ENCODE results near the gene C22orf15. TPM values are rescaled to one million over a fixed set of nuclear protein-coding genes. Genes with fewer than 3 reads are reported as not detected.

The C22orf15 gene
- total and polyA plus RNA-seq, 2 of the 8 experiments (the other 6 are each of a cell fraction or from before 2014, with no cell fraction given), result 4.2 to 4.9 TPM

GRCh38 chr22:23737696-23738095, 25.1 kb upstream of the C22orf15 start:
- H3K79me1 ChIP-seq (ENCODE audit: low read depth, low read length), result no peaks in the 10 kb centered on the region; the same call in 1 of the 2 replicates
- no peak overlapping the region for H2BK120ac ChIP-seq (replicated peaks; ENCODE audit: low read depth, low read length)
- no peaks in the 10 kb centered on the region for H3K36me3 ChIP-seq (ENCODE audit: control insufficient read depth in 2 of 4, insufficient read depth in 4 of 4, low read length in 3 of 4)
- no peak overlapping the region for H4K8ac ChIP-seq (ENCODE audit: extremely low read depth, insufficient read depth, low read length)
- no peak overlapping the region for H2BK5ac ChIP-seq (ENCODE audit: low read depth, low read length)
- H3K56ac ChIP-seq (replicated peaks; ENCODE audit: insufficient read length, low read depth, low read length), result no peak overlapping the region
- POLR2A ChIA-PET (ENCODE audit: partially characterized antibody), result interaction anchor here (0.8 to 1.6 kb wide), 5 partner anchors 10 to 52 kb away, joined by 3 to 4 read pairs (median 3); no protein-coding TSS in a partner anchor
- no peak overlapping the region for H2BK20ac ChIP-seq (ENCODE audit: low read length)
- TF ChIP-seq MAFK (IDR thresholded peaks at IDR 0.05; ENCODE audit: low read depth, low read length) (no peak), SP2 (IDR thresholded peaks at IDR 0.05; ENCODE audit: low read length) (no peak), BRCA1 (IDR thresholded peaks at IDR 0.05; ENCODE audit: low read depth, low read length) (no peak), USF2 (IDR thresholded peaks at IDR 0.05; ENCODE audit: low read length) (no peak), RAD21 (IDR thresholded peaks at IDR 0.05 in 1 of 2, conservative IDR thresholded peaks at IDR 0.05 in 1 of 2; ENCODE audit: low read depth in 2 of 2, low read length in 2 of 2) (no peak), GTF2F1 (IDR thresholded peaks at IDR 0.05; ENCODE audit: borderline replicate concordance, low read depth, low read length) (no peak), EZH2 (IDR thresholded peaks at IDR 0.05; ENCODE audit: low read depth, low read length, severe bottlenecking) (no peak), SIX5 (IDR thresholded peaks at IDR 0.05; ENCODE audit: low read depth, low read length) (no peak), RXRA (IDR thresholded peaks at IDR 0.05; ENCODE audit: insufficient read depth, low read depth, low read length) (no peak), POLR2AphosphoS5 (IDR thresholded peaks at IDR 0.05; ENCODE audit: low read depth, low read length) (no peak)
- no peaks in the 10 kb centered on the region for H3K9me3 ChIP-seq (ENCODE audit: insufficient read depth in 2 of 2, low read depth in 1 of 2, low read length in 1 of 2)
- no peaks in the 10 kb centered on the region for H3K23me2 ChIP-seq (ENCODE audit: low read depth, low read length)
- H3K79me2 ChIP-seq (ENCODE audit: control insufficient read depth in 1 of 2, insufficient read depth in 2 of 2, low read length in 2 of 2), result no peaks in the 10 kb centered on the region
- no peak overlapping the region for H3K4me2 ChIP-seq (ENCODE audit: insufficient read depth in 1 of 2, low read depth in 2 of 2, low read length in 2 of 2)
- no peaks in the 10 kb centered on the region for H3K27me3 ChIP-seq (replicated peaks in 1 of 4; ENCODE audit: control insufficient read depth in 3 of 4, extremely low read depth in 1 of 4, insufficient read depth in 3 of 4, low read length in 3 of 4)
- H3K9ac ChIP-seq (replicated peaks in 1 of 4; ENCODE audit: extremely low read depth in 1 of 4, low read depth in 3 of 4, low read length in 3 of 4), result no peak overlapping the region
- H4K5ac ChIP-seq (ENCODE audit: insufficient read length, low read depth, low read length), result no peak overlapping the region
- FAIRE-seq, result no peak
- no peak overlapping the region for H2BK15ac ChIP-seq (ENCODE audit: low read length)
- H3K4me1 ChIP-seq (replicated peaks in 1 of 4; ENCODE audit: control insufficient read depth in 3 of 4, insufficient read depth in 4 of 4, low read length in 3 of 4), result no peaks in the 10 kb centered on the region
- H4K91ac ChIP-seq (replicated peaks; ENCODE audit: insufficient read length, low read length), result no peak overlapping the region
- no peak overlapping the region for H2AK5ac ChIP-seq (ENCODE audit: low read depth, low read length)
- H3K4ac ChIP-seq (replicated peaks; ENCODE audit: insufficient read length, low read depth, low read length), result no peak overlapping the region
- no peak overlapping the region for H2AFZ ChIP-seq (ENCODE audit: low read length)
- no peak overlapping the region for H2BK12ac ChIP-seq (ENCODE audit: low read depth, low read length)
- no peak overlapping the region for H3K18ac ChIP-seq (ENCODE audit: extremely low read depth, low read length)
- CTCF ChIA-PET (ENCODE audit: partially characterized antibody), result interaction anchor here (0.6 to 1.5 kb wide), 4 partner anchors 10 to 52 kb away, joined by 3 to 6 read pairs (median 3); no protein-coding TSS in a partner anchor
- no peak overlapping the region for H3K27ac ChIP-seq (ENCODE audit: low read depth, low read length)
- DNase-seq (ENCODE audit: low read depth in 1 of 2, low spot score in 2 of 2), result no peak
- H3K23ac ChIP-seq (ENCODE audit: insufficient read length), result no peak overlapping the region
- H4K20me1 ChIP-seq (replicated peaks in 1 of 2; ENCODE audit: control insufficient read depth in 1 of 2, insufficient read depth in 2 of 2, low read length in 2 of 2), result peaks cover 0 to 2% of the 10 kb centered on the region in 2 experiments
- H3K4me3 ChIP-seq (ENCODE audit: extremely low read depth in 1 of 4, insufficient read depth in 2 of 4, low read depth in 3 of 4, low read length in 4 of 4), result no peak overlapping the region
- no peak overlapping the region for H3K14ac ChIP-seq (ENCODE audit: insufficient read length)

All from H1 (cell line).